ENCODE measurements around the gene USH2A. TPM values are rescaled to one million over a fixed set of nuclear protein-coding genes. Genes with fewer than 3 reads are reported as not detected.

The USH2A gene
- total RNA-seq, 1 donor from 2014 or later, result 0.04 TPM

GRCh38 chr1:216205176-216205575 lies 218.1 kb downstream of the USH2A start:
- Mint-ChIP-seq H3K9me3 (no peaks in the 10 kb centered on the region), H3K27ac (no peak overlapping the region), H3K27me3 (ENCODE audit: insufficient read depth, low read depth) (peaks cover 3% of the 10 kb centered on the region), H3K4me1 (no peaks in the 10 kb centered on the region), H3K36me3 (no peaks in the 10 kb centered on the region), H3K4me3 (no peak overlapping the region)
- no peak overlapping the region for H3K27ac ChIP-seq
- H3K4me1 ChIP-seq, result no peaks in the 10 kb centered on the region
- no peak overlapping the region for H2AFZ ChIP-seq (replicated peaks)
- TF ChIP-seq CTCF (IDR thresholded peaks at IDR 0.05), result no peak
- TF ChIP-seq EZH2phosphoT487 (IDR thresholded peaks at IDR 0.05), result no peak
- TF ChIP-seq EZH2 (IDR thresholded peaks at IDR 0.05), result no peak
- H3K79me2 ChIP-seq (ENCODE audit: low read depth), result no peaks in the 10 kb centered on the region
- H3K4me2 ChIP-seq, result no peak overlapping the region
- DNase-seq (ENCODE audit: low spot score), result no peak
- no peak overlapping the region for H3K9ac ChIP-seq
- no peaks in the 10 kb centered on the region for H3K9me3 ChIP-seq (ENCODE audit: low read depth)
- H3K27me3 ChIP-seq, result no peaks in the 10 kb centered on the region
- H3K36me3 ChIP-seq, result no peaks in the 10 kb centered on the region
- H4K20me1 ChIP-seq (ENCODE audit: low read depth), result no peaks in the 10 kb centered on the region
- no peak overlapping the region for H3K4me3 ChIP-seq
- H3F3A ChIP-seq (ENCODE audit: low read depth), result no peaks in the 10 kb centered on the region

- H4K20me1 ChIP-seq (ENCODE audit: low read depth), result no peaks in the 10 kb centered on the region
- H3K4me1 ChIP-seq, result no peaks in the 10 kb centered on the region
- H3K36me3 ChIP-seq, result no peaks in the 10 kb centered on the region
- H2AFZ ChIP-seq (replicated peaks), result no peak overlapping the region
- TF ChIP-seq EZH2phosphoT487 (IDR thresholded peaks at IDR 0.05) (no peak), CTCF (IDR thresholded peaks at IDR 0.05) (no peak), EZH2 (IDR thresholded peaks at IDR 0.05) (no peak)
- H3K9me3 ChIP-seq (ENCODE audit: low read depth), result no peaks in the 10 kb centered on the region
- Mint-ChIP-seq H3K4me1 (no peaks in the 10 kb centered on the region), H3K27ac (no peak overlapping the region), H3K36me3 (no peaks in the 10 kb centered on the region), H3K9me3 (no peaks in the 10 kb centered on the region), H3K4me3 (no peak overlapping the region), H3K27me3 (ENCODE audit: insufficient read depth, low read depth) (peaks cover 3% of the 10 kb centered on the region)
- H3K9ac ChIP-seq, result no peak overlapping the region
- H3K27ac ChIP-seq, result no peak overlapping the region
- H3F3A ChIP-seq (ENCODE audit: low read depth), result no peaks in the 10 kb centered on the region
- no peak overlapping the region for H3K4me2 ChIP-seq
- no peaks in the 10 kb centered on the region for H3K79me2 ChIP-seq (ENCODE audit: low read depth)
- H3K27me3 ChIP-seq, result no peaks in the 10 kb centered on the region
- H3K4me3 ChIP-seq, result no peak overlapping the region
- DNase-seq (ENCODE audit: low spot score), result no peak
These were observed 221.3 kb downstream of the USH2A start for GRCh38 chr1:216201946-216202345.

DNA sequence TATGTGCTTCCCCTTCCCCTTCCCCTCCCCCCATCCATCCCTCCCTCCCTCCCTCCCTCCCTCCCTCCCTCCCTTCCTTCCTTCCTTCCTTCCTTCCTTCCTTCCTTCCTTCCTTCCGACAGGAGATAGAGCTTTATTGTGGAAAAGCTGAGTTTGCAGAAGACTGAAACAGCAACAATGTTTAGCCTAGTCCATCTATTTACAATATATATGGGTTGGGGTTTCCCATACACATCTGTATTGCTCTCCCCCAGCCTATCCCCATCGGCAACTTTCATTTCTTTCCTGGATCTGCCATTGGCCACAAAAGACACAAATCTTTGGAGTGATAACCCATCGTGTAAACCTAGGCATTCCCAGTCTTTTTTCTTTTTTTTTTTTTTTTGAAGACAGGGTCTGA lies 222.3 kb downstream of the USH2A start:
- no peak overlapping the region for H3K4me3 ChIP-seq
- Mint-ChIP-seq H3K27ac (no peak overlapping the region), H3K36me3 (no peaks in the 10 kb centered on the region), H3K4me3 (no peak overlapping the region), H3K27me3 (ENCODE audit: insufficient read depth, low read depth) (peaks cover 3% of the 10 kb centered on the region), H3K9me3 (no peaks in the 10 kb centered on the region), H3K4me1 (no peaks in the 10 kb centered on the region)
- no peaks in the 10 kb centered on the region for H3K9me3 ChIP-seq (ENCODE audit: low read depth)
- no peak overlapping the region for H3K9ac ChIP-seq
- H3K27me3 ChIP-seq, result no peaks in the 10 kb centered on the region
- no peak for DNase-seq (ENCODE audit: low spot score)
- H4K20me1 ChIP-seq (ENCODE audit: low read depth), result no peaks in the 10 kb centered on the region
- no peak overlapping the region for H2AFZ ChIP-seq (replicated peaks)
- H3K4me2 ChIP-seq, result no peak overlapping the region
- H3F3A ChIP-seq (ENCODE audit: low read depth), result no peaks in the 10 kb centered on the region
- TF ChIP-seq EZH2 (IDR thresholded peaks at IDR 0.05), result no peak
- no peak for TF ChIP-seq CTCF (IDR thresholded peaks at IDR 0.05)
- TF ChIP-seq EZH2phosphoT487 (IDR thresholded peaks at IDR 0.05), result no peak
- H3K79me2 ChIP-seq (ENCODE audit: low read depth), result no peaks in the 10 kb centered on the region
- no peaks in the 10 kb centered on the region for H3K4me1 ChIP-seq
- no peak overlapping the region for H3K27ac ChIP-seq
- H3K36me3 ChIP-seq, result no peaks in the 10 kb centered on the region
